Stimulated activated CD8-positive, alpha-beta memory T cell treated with anti-CD3 and anti-CD28 coated beads, Interleukin-12 subunit alpha, Interleukin-12 subunit beta, amount 100 ng/mL, for 1 hour (primary cell): ENCODE data around the gene OTULINL.

Experiments used
- DNase-seq: peaks from one replicate; pipeline ENCODE4 v3.0.0-alpha.2; 2020; ENCODE audit warnings: low read depth

OTULINL gene

DNA sequence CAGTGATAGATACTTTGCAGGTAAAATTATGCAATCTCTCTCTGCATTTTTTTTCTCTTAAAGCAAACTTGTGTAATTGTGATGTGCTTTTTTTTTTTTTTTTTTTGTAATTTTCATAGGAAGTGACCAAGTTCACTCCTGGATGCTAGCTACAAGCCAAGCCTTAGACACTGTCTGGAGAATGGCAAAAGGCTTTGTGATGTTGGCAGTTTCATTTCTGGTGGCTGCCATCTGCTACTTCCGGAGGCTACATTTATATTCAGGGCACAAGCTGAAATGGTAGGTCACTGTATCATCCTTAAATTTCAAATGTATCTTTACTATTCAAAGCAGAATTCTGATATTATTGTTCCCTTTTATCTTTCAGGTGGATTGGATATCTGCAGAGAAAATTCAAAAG, 19.3 kb downstream of the OTULINL start:
- DNase-seq: no peak

DNA sequence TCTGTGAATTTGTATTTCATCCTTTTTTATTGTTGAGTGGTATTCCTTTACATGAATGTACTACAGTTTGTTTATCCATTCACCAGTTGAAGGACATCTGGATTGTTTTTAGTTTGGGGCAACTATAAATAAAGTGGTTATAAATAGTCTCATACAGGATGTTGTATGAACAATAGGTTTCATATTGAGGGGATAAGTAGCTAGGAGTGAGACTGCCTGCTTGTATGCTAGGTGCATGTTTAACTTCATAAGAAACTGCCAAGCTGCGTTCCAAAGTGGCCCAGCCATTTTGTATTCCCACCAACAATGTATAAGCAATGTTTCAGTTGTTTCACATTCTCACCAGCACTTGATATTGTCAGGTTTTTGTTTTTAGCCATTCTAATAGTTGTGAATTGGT, 21.5 kb downstream of the OTULINL start:
- no peak for DNase-seq

DNA sequence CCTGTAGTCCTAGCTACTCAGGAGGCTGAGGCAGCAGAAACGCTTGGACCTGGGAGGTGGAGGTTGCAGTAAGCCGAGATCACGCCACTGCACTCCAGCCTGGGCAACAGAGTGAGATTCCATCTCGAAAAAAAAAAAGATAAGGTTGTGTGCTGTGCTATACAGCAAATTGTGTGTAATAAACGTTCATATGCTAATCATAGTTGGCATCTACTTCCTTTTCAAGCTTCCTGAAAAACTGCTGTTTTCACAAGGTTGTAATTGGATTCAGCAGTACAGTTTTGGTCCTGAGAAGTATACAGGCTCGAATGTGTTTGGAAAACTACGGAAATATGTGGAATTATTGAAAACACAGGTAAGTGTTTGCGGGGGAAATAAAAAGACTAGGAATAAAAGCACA, 25.5 kb downstream of the OTULINL start:
- no peak for DNase-seq

DNA sequence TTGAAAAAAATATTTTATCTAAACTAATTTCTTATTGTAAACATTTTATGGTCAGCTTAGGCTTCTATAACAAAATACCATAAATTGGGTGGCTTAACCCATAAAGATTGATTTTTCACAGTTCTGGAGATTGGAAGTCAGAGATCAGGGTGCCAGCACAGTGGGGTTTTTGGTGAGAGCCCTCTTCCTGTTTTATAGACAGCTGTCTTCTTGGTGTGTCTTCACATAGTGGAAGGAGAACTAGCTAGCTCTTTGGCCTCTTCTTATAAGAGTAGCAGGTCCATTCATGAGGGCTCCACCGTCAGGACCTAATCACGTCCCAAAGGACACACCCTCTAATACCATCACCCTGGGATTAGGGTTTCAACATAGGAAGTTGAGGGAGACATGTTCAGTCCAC, 26.6 kb downstream of the OTULINL start:
- no peak for DNase-seq

DNA sequence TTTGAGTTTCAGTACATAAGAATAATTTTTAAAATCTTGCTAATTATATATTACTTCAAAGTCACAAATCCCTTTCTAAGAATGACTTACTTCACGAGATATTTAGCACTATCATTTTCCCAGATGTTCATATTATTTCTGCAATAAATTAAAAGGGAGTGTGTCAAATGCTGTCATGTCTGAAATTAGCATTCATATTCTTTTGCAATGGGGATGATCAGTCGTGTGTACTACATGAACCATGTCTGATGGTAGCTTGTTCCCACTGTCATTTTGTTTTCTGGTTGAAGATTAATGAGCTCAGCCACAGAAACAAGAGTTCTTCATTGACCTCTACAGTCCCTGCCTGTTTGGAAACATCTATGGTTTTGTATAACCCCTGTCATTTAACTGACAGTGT, 30.1 kb downstream of the OTULINL start:
- DNase-seq: no peak

DNA sequence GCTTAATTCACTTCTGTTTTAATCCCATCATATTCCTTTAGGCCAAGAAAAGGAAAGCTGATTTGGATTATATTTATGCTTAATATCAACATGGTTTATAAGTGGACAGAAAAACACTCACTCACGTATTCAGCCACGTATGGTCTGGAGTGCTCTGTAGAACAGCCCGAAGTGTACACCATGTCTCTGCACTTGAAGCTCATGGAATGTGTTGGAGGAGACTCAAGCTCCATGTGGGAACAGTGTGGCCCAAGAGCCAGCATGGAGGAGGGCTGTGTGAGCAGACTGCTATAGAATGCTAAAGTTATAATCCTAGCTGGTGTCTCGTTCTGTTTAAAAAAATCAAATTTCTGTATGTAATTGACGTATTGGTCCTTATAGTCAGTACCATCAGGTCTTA, 32.9 kb downstream of the OTULINL start:
- no peak for DNase-seq

DNA sequence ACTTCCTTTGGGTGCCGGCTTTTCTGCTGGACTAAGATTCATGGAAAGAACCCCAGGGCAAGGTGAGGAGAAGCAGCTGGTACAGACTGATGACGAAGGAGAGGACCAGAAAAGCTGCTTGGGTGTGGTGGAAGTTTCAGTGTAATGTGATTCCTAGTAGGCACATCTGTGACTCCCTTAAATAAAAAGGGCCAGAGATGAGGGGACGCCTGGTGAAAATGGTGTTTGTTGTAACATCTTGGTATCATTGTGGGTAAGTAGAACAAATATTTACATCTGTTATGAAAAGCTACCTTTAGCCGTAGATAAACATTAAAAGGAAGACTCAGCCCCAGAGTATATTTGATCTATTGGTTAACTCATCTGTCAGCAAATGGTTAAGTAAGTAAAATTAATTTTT, 33.8 kb downstream of the OTULINL start:
- no peak for DNase-seq

DNA sequence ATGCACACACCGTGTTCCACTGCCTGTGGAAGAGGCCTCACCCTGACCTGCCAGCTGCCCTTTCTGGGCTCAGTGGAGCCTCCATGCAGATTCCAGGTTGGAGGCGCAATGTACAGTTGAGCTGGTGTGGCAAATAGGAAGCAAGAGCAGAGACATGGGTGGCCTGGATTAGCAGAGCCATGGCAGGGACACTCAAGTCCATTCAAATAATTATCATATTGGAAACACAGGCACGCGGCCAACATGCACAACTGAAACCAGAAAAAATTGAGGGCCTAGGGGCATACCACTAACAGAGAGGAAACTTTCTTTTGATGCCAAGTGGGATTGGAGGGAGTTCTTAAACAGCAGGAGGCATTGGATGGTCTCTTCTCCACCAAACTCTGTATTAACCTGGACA, 35.8 kb downstream of the OTULINL start:
- no peak for DNase-seq

DNA sequence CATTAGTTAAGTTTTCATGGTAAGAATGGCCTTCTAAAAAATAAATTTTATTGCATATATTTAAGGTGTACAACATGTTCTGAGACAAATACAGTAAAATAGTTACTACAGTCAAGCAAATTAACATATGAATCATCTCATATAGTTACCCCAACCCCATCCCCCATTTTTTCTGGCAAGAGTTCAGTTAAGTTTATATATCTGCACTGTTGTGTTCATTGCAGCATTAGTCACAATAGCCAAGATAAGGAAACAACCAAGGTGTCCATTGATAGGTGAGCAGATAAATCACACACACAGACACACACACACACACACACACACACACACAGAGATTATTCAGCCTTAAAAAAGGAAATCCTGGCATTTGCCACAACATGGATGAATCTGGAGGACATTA, 45.7 kb downstream of the OTULINL start:
- no peak for DNase-seq

DNA sequence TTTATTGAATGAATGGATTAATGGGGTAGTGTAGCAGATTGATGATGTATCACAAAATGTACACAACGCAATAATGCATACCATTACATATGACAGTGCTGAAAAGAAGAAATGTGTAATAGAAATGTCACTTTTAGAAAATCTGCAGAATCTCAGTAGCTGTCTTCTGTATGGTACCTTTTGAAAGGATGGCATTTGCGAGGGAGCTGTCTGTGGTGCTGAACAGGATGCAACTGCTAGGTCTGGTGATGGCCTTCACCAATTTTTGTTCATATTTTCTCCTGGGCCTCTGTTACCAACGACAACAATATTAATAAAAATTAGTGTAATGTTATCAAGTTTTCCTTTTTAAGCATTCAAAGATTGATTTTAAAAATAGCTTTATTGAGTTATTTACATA, 46.8 kb downstream of the OTULINL start:
- DNase-seq: peak; percentile 37

DNA sequence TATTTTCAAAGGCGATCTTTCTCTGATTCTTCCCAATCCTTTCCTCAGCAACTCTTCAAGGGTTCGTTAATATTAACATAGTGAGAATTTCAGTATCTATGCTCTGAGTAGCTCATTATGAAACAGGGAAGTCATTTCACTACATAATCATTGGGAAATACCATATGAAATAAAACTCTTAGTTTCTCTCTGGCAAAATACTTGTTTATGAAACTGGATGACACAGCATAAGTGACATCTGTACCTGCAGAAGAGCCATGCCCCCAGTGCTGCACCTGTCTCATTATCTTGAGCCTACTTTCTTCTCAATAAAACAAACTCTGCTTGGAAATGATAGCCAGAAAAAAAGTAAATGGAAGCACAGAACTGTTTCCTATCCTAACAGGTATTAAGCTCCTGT, 49.1 kb downstream of the OTULINL start:
- DNase-seq: no peak

DNA sequence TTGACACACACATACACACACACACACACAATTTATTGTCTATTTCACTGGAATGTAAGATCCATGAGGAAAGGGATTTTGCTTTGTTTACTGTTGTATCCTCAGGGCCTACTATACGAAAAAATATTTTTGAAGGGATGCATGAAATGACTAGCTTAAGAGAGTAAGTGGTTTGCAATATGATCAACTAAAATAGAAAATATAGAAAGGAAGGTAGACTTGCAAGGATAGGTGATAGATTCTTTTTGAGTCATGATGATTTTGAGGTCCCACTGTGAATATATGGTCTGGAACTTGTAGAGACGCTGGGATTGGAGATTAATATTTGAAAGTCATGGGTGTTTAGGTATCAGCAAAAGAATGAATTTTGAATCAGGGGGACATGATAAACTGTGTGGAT, 54.1 kb downstream of the OTULINL start:
- DNase-seq: no peak

DNA sequence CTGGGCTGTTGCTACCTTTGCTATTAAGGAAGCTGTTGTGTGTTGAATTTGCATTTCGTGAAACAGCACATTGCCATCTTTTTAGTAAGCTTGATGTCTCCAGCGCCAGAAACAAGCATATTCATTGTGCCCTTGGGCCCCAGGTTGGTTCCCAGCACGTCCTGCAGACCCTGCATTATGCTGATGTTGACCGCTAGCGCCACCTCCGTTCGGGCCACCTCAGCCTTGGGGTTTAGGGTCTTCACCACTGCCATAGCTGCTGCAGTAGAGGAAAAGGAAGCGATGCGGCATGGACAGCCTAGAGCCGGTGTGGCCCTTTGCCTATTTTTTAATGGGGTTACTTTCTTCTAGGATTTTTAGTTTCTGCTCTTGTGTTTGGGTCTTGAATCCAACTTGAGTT, 59.2 kb downstream of the OTULINL start:
- no peak for DNase-seq

DNA sequence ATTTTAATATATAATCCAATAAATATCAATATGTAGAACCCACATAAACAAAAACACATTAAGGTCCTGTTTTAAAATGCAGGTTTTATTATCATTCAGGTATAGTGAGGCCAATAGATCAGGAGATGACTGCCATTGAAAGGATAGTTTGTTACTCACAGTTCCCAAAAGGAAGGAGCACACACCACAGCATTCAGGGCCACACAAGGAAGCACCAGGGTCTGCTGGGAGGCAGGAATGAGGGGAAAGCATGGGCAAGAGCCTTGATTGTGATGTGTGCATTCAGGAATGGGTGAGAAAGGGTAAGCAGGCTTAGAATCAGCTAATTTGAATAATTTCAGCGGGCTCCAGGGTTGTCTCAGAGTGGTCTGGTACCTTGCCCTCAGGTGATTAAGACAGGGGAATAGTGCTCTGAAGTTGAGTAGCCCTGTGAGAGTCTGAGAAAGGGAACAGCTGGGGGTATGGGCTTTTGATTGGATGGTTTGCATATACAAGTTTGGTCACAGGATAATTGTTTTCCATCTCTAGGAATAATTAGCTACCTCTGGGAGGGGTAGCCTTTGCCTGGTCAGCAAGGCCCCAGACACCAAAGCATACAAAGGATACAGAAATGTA, 63.1 kb downstream of the OTULINL start:
- DNase-seq: no peak

DNA sequence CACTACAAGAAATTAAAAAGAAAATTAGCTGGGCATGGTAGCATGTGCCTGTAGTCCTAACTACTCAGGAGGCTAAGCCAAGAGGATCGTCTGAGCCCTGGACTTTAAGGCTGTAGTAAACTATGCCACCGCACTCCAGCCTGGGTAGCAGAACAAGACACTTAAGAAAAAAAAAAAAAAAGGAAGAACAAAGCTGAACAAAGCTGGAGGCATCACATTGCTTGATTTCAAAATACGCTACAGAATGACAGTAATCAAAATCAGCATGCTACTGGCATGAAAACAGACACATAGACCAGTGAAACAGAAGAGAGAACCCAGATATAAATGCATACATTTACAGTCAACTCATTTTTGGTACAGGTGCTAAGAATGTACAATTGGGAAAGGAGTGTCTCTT, 68.5 kb downstream of the OTULINL start:
- no peak for DNase-seq

DNA sequence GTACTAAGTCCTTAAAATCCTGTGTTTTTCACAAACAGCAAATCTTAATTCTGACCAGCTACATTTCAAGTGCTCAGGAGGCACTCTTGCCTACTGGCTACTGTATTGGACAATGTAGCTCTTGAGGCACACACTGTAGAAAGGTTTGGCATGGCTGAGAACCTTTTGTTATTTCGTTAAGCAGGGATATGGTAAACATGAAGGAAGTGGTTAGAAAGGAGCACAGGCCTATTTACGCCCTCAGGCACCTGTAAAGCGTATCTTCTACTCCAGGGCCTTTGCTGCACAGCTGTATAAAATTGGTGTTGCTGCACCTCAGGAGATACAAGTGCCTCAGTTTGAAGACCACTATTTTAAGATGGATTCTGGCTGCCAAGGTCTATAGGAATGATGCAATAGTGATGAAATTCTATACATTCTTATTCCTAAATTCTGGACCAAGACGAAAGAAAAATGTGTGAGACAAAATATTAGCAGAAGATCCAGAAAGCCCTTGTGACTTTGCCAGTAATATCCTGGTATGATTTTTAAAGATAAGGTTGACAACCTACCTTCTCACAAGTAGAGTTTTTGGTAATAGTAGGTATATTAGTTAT, 73.7 kb downstream of the OTULINL start:
- DNase-seq: no peak

DNA sequence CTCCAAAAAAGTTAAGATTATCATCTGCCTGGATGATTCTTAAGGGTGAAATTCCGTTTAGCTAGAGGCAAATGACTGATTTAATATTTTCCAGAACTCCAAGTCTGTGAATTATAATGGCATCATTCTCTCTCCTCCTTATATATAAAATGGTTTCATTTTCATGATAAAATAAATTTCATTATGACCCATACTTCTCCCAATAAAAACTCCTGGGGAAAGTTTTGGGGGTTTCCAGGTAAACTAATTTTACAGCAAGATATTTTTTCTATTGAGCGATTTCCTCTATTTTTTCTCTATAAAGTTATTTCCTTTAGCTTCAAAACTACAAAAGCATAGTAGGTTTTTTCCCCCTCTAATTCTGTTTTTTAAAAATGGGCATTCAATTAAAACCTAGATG, 75.3 kb downstream of the OTULINL start:
- DNase-seq: no peak

DNA sequence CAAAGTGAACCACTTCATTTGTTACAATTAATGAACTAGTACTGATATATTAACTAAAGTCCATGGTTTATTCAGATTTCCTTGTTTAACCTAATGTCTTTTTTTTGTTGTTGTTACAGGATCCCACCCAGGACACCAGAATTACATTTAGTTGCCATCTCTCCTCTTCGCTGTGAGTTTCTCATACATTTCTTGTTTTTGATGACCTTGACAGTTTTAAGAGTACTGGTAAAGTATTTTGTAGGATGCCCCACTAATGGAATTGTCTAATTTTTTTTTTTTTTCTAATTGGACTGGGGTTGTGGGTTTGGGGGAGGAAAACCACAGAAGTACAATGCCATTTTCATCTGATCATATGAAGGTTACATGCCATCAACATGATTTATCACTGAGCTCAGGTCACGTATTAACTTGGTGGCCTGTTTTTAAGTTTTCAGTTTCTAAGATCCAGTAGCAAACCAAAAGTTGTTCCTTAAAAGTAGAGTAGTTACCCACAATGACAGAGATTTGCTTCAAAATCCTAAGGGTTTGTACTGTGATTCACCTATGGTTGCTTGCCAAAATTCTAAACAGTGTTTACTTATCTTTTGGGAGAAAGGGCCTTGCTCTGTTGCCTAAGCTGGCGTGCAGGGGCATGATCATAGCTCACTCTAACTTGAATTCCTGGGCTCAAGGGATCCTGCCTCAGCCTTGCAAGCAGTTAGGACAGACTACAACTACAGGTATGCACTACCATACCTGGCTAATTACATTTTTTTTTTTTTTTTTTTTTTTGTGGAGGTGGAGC, 78.4 kb downstream of the OTULINL start:
- no peak for DNase-seq

DNA sequence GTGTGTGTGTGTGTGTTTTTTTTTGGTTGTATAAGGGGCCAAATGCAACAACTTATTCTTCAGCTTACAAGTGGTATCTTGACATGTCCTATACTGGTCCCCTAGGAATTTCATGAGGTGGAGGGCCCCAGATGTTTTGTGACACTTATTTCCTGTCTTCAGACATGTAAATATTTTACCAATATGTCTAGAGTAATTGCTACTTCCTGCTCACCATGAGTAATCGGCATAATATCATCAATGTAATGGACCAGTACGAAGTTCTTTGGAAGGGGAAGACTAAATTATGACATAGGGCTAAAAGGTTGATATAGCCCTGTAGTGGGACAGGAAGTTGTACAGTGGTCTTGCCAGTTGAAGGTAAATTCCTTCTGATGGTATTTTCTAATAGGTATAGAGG, 79.2 kb downstream of the OTULINL start:
- no peak for DNase-seq
